OCI-LY7 (cell line): ENCODE measurements around the gene SMIM35. TPM values are rescaled to one million over a fixed set of nuclear protein-coding genes. Genes with fewer than 3 reads are reported as not detected.

ENCODE experiments used
- BruUV-seq: library from RNA; stranded (reverse); fragments of 400-500 nt; replicated peaks from 2 replicates; lab custom pipeline; 2021; lab: Mats Ljungman, UMichigan
- CTCF ChIA-PET: fragments of 300-600 bp; sonication (Branson Sonifier 250); formaldehyde crosslinking; loops from one replicate; lab custom pipeline; 2022; ENCODE audit warnings: antibody characterized with exemption; ENCODE audit not compliant: unreplicated experiment; lab: Charles Lee
- POLR2A ChIA-PET: fragments of 300-600 bp; sonication (Branson Sonifier 250); formaldehyde crosslinking; loops from one replicate; lab custom pipeline; 2022; ENCODE audit warnings: antibody characterized with exemption; lab: Charles Lee
- DNase-seq: peaks from one replicate; pipeline ENCODE4 v3.0.0-alpha.2; 2015; ENCODE audit warnings: low spot score
- H2AFZ ChIP-seq: fragments of 200-600 bp; sonication (generic), shearing (Covaris generic); 2 replicates; pipeline ENCODE4 v1.6.1; 2014; ENCODE audit warnings: mild to moderate bottlenecking, antibody characterized with exemption, low read length, moderate library complexity
- H3K27ac ChIP-seq: fragments of 200-600 bp; sonication (generic); 2 replicates; pipeline ENCODE4 v1.5.1; 2014; ENCODE audit warnings: mixed run types, low read depth, mild to moderate bottlenecking, moderate library complexity, low read length, inconsistent platforms; ENCODE audit not compliant: poor library complexity, severe bottlenecking
- H3K36me3 ChIP-seq: fragments of 200-600 bp; sonication (generic); 2 replicates; pipeline ENCODE4 v1.6.1; 2014; ENCODE audit warnings: mild to moderate bottlenecking, antibody characterized with exemption, low read length, moderate library complexity, mixed read lengths; ENCODE audit not compliant: insufficient read depth
- H3K4me1 ChIP-seq: fragments of 200-600 bp; sonication (generic); 2 replicates; pipeline ENCODE4 v1.5.1; 2014; ENCODE audit warnings: mild to moderate bottlenecking, low read length; ENCODE audit not compliant: insufficient read depth, poor library complexity, severe bottlenecking
- H3K4me2 ChIP-seq: fragments of 200-600 bp; sonication (generic); 2 replicates; pipeline ENCODE4 v1.6.1; 2014; ENCODE audit warnings: mild to moderate bottlenecking, low read length
- H3K4me3 ChIP-seq: fragments of 200-600 bp; sonication (generic); 2 replicates; pipeline ENCODE4 v1.5.1; 2014; ENCODE audit warnings: mild to moderate bottlenecking, low read depth, low read length; ENCODE audit not compliant: poor library complexity, severe bottlenecking
- H3K79me2 ChIP-seq: fragments of 200-600 bp; sonication (generic); 2 replicates; pipeline ENCODE4 v1.6.1; 2016; ENCODE audit warnings: low read depth, mild to moderate bottlenecking, low read length, moderate library complexity, mixed read lengths; ENCODE audit not compliant: insufficient read depth
- H3K9me2 ChIP-seq: fragments of 200-600 bp; sonication (generic); 2 replicates; pipeline ENCODE4 v1.6.1; 2016; ENCODE audit warnings: mild to moderate bottlenecking, low read length, mixed read lengths; ENCODE audit not compliant: insufficient read depth
- H3K9me3 ChIP-seq: fragments of 200-600 bp; sonication (generic); 2 replicates; pipeline ENCODE4 v1.6.1; 2014; ENCODE audit warnings: mild to moderate bottlenecking, mixed run types, low read length, mixed read lengths
- H4K20me1 ChIP-seq: fragments of 200-600 bp; sonication (generic); 2 replicates; pipeline ENCODE4 v1.6.1; 2014; ENCODE audit warnings: mild to moderate bottlenecking, antibody characterized with exemption, low read length, moderate library complexity, mixed read lengths; ENCODE audit not compliant: insufficient read depth
- CTCF ChIP-seq: fragments of 200-600 bp; sonication (generic); conservative IDR thresholded peaks from 2 replicates; pipeline ENCODE4 v1.5.1; 2014; ENCODE audit warnings: mild to moderate bottlenecking, antibody characterized with exemption, low read length, moderate library complexity, mixed read lengths
- EZH2phosphoT487 ChIP-seq: fragments of 200-600 bp; sonication (generic); IDR thresholded peaks from 2 replicates; pipeline ENCODE4 v1.6.1; 2018; ENCODE audit warnings: low read depth, borderline replicate concordance, mild to moderate bottlenecking, mixed run types, antibody characterized with exemption, low read length, moderate library complexity, mixed read lengths
- intact Hi-C: fragments of 100-400 bp; cut with micrococcal nuclease; formaldehyde crosslinking; loops from one replicate; pipeline ENCODE4 v1.10.0; 2022; ENCODE audit not compliant: unreplicated experiment
- total RNA-seq, 2 experiments: library from RNA; depleted of rRNA in 1 of 2; stranded (reverse); fragments of >200 nt in 1 of 2; shearing (Covaris generic) in 1 of 2; gene quantifications; 2 replicates each; pipeline ENCODE4 v1.2.3, GENCODE V29; 2014 to 2022

Gene SMIM35
- total RNA-seq, 2 experiments from 2014 or later = 0.06 to 0.67 TPM

GRCh38 chr11:117970400-117971024 lies 116.3 kb downstream of the SMIM35 start:
- H2AFZ ChIP-seq = no peak overlapping the region
- H3K36me3 ChIP-seq = no peaks in the 10 kb centered on the region
- no peaks in the 10 kb centered on the region for H3K79me2 ChIP-seq
- BruUV-seq = no TSS peak
- ChIA-PET POLR2A (no interaction called here), CTCF (no interaction called here)
- DNase-seq = no peak
- no peak overlapping the region for H3K4me3 ChIP-seq
- intact Hi-C loops = no loop called here
- no peak for TF ChIP-seq CTCF
- TF ChIP-seq EZH2phosphoT487 = no peak
- no peak overlapping the region for H3K27ac ChIP-seq
- no peaks in the 10 kb centered on the region for H3K9me2 ChIP-seq
- H3K9me3 ChIP-seq = no peaks in the 10 kb centered on the region
- H3K4me2 ChIP-seq = no peak overlapping the region
- no peaks in the 10 kb centered on the region for H3K4me1 ChIP-seq
- H4K20me1 ChIP-seq = no peaks in the 10 kb centered on the region

- Histone ChIP-seq H3K4me1 (no peaks in the 10 kb centered on the region), H2AFZ (no peak overlapping the region), H3K9me3 (no peaks in the 10 kb centered on the region), H4K20me1 (no peaks in the 10 kb centered on the region), H3K4me2 (no peak overlapping the region), H3K27ac (no peak overlapping the region), H3K9me2 (no peaks in the 10 kb centered on the region), H3K79me2 (no peaks in the 10 kb centered on the region), H3K4me3 (no peak overlapping the region), H3K36me3 (no peaks in the 10 kb centered on the region)
- TF ChIP-seq EZH2phosphoT487 (no peak), CTCF (no peak)
- DNase-seq = no peak
- POLR2A ChIA-PET = no interaction called here
- no TSS peak for BruUV-seq
- CTCF ChIA-PET = interaction anchor here (0.6 kb wide), 1 partner anchor 83 kb away, joined by 3 read pairs; no protein-coding TSS in a partner anchor
- intact Hi-C loops = no loop called here
Measured at GRCh38 chr11:117969160-117969991, 117.4 kb downstream of the SMIM35 start.

- no TSS peak for BruUV-seq
- no peaks in the 10 kb centered on the region for H3K36me3 ChIP-seq
Measured at GRCh38 chr11:117966908-117967307, 119.9 kb downstream of the SMIM35 start.

More at GRCh38 chr11:117966908-117967307, 119.9 kb downstream of the SMIM35 start:
- Histone ChIP-seq H3K4me3 (no peak overlapping the region), H3K9me2 (no peaks in the 10 kb centered on the region), H3K79me2 (no peaks in the 10 kb centered on the region), H3K9me3 (no peaks in the 10 kb centered on the region), H2AFZ (no peak overlapping the region), H3K4me2 (no peak overlapping the region), H3K27ac (no peak overlapping the region), H4K20me1 (no peaks in the 10 kb centered on the region), H3K4me1 (no peaks in the 10 kb centered on the region)
- ChIA-PET POLR2A (no interaction called here), CTCF (no interaction called here)
- TF ChIP-seq EZH2phosphoT487 (no peak), CTCF (no peak)
- no peak for DNase-seq
- intact Hi-C loops = no loop called here
